HL-60 (cell line): ENCODE data around the gene HACD2.

Source experiments
- DNase-seq, 2 experiments: peaks; one replicate each; pipeline ENCODE4 v3.0.0-alpha.2; 2010 to 2020; ENCODE audit warnings: low read depth in 1 of 2, low spot score in 1 of 2
- H3K27ac ChIP-seq: fragments of 250-450 bp; sonication (Bioruptor Pico); replicated peaks from 2 replicates; pipeline ENCODE4 v1.5.1; 2020; ENCODE audit warnings: mild to moderate bottlenecking, moderate library complexity
- H3K27me3 ChIP-seq: fragments of 250-450 bp; sonication (Bioruptor Pico); 2 replicates; pipeline ENCODE4 v1.5.1; 2021; ENCODE audit warnings: mild to moderate bottlenecking, moderate library complexity; ENCODE audit not compliant: insufficient read depth, poor library complexity, severe bottlenecking
- H3K4me3 ChIP-seq: replicated peaks from 2 replicates; pipeline ENCODE4 v1.5.1; 2011; ENCODE audit warnings: mild to moderate bottlenecking, control low read depth, low read length; ENCODE audit not compliant: insufficient read depth
- CTCF ChIP-seq: IDR thresholded peaks from one replicate; pipeline ENCODE4 v1.5.1; 2011; ENCODE audit warnings: low read length, control low read depth, inconsistent platforms; ENCODE audit not compliant: insufficient read depth
- GABPA ChIP-seq: IDR thresholded peaks from 2 replicates; pipeline ENCODE4 v1.6.1; 2012; ENCODE audit warnings: low read depth
- POLR2AphosphoS5 ChIP-seq: IDR thresholded peaks from 2 replicates; pipeline ENCODE4 v1.6.1; 2012; ENCODE audit warnings: low read depth
- REST ChIP-seq: IDR thresholded peaks from 2 replicates; pipeline ENCODE4 v1.6.1; 2012; ENCODE audit warnings: low read depth; ENCODE audit not compliant: insufficient replicate concordance
- SPI1 ChIP-seq: IDR thresholded peaks from 2 replicates; pipeline ENCODE4 v1.6.1; 2012; ENCODE audit warnings: low read depth, mild to moderate bottlenecking, borderline replicate concordance

The HACD2 gene

DNA sequence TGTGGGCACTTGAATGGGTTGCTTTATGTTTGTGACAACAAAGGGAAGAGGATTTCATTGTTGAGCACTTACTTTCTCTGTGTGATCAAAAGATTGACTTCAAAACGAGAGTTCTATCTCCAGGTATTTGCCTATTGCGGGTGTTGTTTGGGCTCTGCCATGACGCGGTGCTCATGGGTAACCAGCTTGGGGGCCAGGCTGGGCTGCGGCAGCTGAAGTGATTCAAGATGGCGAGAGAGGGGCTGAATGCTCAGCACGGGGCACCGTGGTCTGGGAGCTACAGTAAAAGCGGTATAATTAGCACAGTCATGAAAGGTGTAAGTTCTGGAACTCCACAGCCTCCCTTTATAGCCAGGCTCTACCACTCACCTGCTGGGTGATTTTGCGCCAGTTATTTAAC, 105.0 kb downstream of the HACD2 start:
- H3K27me3 ChIP-seq, result peaks cover 6% of the 10 kb centered on the region
- no peak for DNase-seq
- TF ChIP-seq CTCF, result no peak
- no peak for TF ChIP-seq POLR2AphosphoS5
- TF ChIP-seq REST, result no peak
- no peak for TF ChIP-seq GABPA
- no peak for TF ChIP-seq SPI1
- no peak overlapping the region for H3K4me3 ChIP-seq
- H3K27ac ChIP-seq, result no peak overlapping the region

DNA sequence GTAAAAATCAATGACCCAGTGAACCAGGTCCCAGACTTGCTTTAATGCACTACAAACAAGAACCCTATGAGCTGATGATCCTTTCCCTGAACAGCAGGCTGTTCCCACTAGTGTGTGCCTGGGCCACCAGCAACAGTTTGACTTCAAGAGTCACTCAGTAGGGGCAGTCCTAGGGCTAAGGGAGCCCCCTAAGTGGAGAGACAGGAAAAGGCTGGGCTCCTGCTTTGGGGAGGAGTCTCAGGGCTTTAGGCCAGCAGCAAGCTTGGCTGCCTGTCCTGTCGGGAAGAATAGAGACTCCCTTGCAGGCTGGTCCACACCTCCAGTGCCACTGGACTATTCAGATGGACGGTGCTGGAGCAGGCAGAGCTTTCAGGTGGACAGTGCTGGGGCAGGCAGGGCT, 106.5 kb downstream of the HACD2 start:
- no peak overlapping the region for H3K4me3 ChIP-seq
- no peak for TF ChIP-seq CTCF
- TF ChIP-seq SPI1, result no peak
- TF ChIP-seq REST, result no peak
- TF ChIP-seq POLR2AphosphoS5, result no peak
- TF ChIP-seq GABPA, result no peak
- DNase-seq, result no peak
- H3K27me3 ChIP-seq, result peaks cover 6% of the 10 kb centered on the region
- H3K27ac ChIP-seq, result no peak overlapping the region

DNA sequence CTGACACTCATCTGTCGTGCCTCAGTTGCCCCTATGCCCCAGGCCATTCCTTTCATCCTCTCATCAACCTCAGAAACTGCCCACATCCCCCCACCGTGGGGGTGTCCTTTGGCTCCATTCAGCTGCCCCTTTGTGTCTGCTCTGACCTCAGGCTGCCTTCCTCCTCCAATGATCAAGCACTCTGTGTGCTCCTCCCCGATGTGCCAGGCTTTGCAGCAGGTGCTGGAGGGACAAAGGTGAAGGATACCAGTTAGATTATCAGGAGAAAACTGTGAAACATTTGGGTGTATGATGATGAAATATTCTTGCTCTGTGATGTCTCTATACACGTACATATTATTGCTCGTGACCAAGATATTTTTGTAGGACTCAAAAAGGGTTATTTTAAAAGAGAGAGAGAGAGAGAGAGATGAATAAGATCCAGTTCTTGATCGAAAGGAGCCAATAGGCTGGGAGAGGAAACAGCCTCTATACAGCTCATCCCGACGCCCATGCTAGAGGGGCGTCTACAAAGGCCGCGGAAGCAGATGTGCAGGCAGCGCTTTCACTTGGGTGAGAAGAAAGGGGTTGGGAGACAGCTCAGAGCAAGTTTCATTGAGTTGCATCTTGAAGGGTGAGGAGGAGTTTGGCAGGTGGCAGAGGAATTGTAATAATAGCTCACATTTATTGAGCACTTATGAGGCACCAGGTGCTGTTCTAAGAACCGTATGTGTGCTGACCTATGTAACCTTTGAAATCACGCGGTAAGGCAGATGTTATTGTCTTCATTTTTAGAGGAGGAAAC, 107.7 kb downstream of the HACD2 start:
- Histone ChIP-seq H3K27me3 (peaks cover 6% of the 10 kb centered on the region), H3K27ac (no peak overlapping the region), H3K4me3 (no peak overlapping the region)
- TF ChIP-seq CTCF, result no peak
- TF ChIP-seq POLR2AphosphoS5, result no peak
- TF ChIP-seq SPI1, result no peak
- TF ChIP-seq REST, result no peak
- TF ChIP-seq GABPA, result no peak
- no peak for DNase-seq
